Measurements from ENCODE around the gene XPO6. TPM values are rescaled to one million over a fixed set of nuclear protein-coding genes. Genes with fewer than 3 reads are reported as not detected.

XPO6 gene
- polyA plus RNA-seq, 1 donor (not counting 4 experiments of a cell fraction or from before 2014, with no cell fraction given) = 127 TPM

DNA sequence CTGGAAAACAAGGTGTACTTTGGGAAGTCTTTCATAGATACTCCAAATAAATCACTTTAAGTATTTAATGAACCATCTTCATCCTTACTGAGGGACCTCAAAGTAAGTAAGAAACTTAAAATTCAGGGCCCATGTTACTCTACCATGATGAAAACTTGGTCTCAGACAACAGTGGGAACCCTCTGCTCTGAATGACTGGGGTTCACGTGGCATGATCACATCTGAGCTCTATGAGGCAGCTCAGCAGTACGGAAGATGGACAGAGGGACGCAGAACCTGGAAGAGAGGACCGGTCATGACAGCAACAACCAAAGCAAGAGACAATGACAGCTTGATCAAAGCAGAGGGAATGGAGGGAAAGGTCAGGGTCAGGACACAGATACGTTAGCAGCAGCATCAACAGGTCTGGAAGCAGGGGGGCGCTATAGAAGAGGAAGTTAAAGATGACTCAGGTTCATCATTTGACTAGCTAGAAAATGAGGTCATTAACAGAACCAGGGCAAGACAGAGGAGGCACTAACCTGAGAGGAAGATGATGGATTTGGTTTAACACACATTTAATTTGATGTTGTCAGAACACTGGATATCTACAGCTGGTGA is 9.5 kb downstream of the XPO6 start:
- Histone ChIP-seq H3K4me1 (ENCODE audit: control insufficient read depth, extremely low read depth, insufficient read depth, low read length) (peaks cover 6% of the 10 kb centered on the region), H4K20me1 (ENCODE audit: control insufficient read depth, extremely low read depth, insufficient read depth, low read length) (peaks cover 31% of the 10 kb centered on the region), H3K4me3 (ENCODE audit: control insufficient read depth in 2 of 3, extremely low read depth in 1 of 3, insufficient read depth in 2 of 3, low read depth in 1 of 3, low read length in 3 of 3) (no peak overlapping the region), H2AFZ (ENCODE audit: control insufficient read depth, low read length) (no peak overlapping the region), H3K27ac (ENCODE audit: control insufficient read depth, insufficient read depth, low read length) (no peak overlapping the region), H3K9ac (ENCODE audit: control insufficient read depth, extremely low read depth, insufficient read depth, low read length) (no peak overlapping the region), H3K4me2 (ENCODE audit: control insufficient read depth, extremely low read depth, insufficient read depth, low read depth, low read length) (no peak overlapping the region), H3K9me3 (ENCODE audit: control insufficient read depth, low read depth, low read length) (no peaks in the 10 kb centered on the region), H3K79me2 (ENCODE audit: control insufficient read depth, insufficient read depth, low read length) (peaks cover 92% of the 10 kb centered on the region), H3K36me3 (ENCODE audit: control insufficient read depth in 2 of 2, extremely low read depth in 1 of 2, insufficient read depth in 2 of 2, low read length in 2 of 2) (peaks cover 25 to 46% of the 10 kb centered on the region in 2 experiments), H3K9me1 (ENCODE audit: control insufficient read depth, extremely low read depth, insufficient read depth, low read length) (peaks cover 4% of the 10 kb centered on the region), H3K27me3 (ENCODE audit: control insufficient read depth, extremely low read depth, insufficient read depth, low read length) (no peaks in the 10 kb centered on the region)
- dilution Hi-C loops (cut with MboI; ENCODE audit: extremely low pct_ligation_motif_present, low sequenced_read_pairs) = no loop called here
- FAIRE-seq = no peak
- TF ChIP-seq, protein P1, sequence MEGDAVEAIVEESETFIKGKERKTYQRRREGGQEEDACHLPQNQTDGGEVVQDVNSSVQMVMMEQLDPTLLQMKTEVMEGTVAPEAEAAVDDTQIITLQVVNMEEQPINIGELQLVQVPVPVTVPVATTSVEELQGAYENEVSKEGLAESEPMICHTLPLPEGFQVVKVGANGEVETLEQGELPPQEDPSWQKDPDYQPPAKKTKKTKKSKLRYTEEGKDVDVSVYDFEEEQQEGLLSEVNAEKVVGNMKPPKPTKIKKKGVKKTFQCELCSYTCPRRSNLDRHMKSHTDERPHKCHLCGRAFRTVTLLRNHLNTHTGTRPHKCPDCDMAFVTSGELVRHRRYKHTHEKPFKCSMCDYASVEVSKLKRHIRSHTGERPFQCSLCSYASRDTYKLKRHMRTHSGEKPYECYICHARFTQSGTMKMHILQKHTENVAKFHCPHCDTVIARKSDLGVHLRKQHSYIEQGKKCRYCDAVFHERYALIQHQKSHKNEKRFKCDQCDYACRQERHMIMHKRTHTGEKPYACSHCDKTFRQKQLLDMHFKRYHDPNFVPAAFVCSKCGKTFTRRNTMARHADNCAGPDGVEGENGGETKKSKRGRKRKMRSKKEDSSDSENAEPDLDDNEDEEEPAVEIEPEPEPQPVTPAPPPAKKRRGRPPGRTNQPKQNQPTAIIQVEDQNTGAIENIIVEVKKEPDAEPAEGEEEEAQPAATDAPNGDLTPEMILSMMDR (optimal IDR thresholded peaks at IDR 0.05 in 1 of 3, IDR thresholded peaks at IDR 0.05 in 1 of 3, conservative IDR thresholded peaks at IDR 0.05 in 1 of 3; ENCODE audit: extremely low read depth in 1 of 3, insufficient read depth in 2 of 3, low read length in 3 of 3) = peak; percentile 13 to 20 (median 14)
- TF ChIP-seq EZH2 (IDR thresholded peaks at IDR 0.05; ENCODE audit: low read length) = no peak
- no peak for DNase-seq (ENCODE audit: low read depth, low spot score)

DNA sequence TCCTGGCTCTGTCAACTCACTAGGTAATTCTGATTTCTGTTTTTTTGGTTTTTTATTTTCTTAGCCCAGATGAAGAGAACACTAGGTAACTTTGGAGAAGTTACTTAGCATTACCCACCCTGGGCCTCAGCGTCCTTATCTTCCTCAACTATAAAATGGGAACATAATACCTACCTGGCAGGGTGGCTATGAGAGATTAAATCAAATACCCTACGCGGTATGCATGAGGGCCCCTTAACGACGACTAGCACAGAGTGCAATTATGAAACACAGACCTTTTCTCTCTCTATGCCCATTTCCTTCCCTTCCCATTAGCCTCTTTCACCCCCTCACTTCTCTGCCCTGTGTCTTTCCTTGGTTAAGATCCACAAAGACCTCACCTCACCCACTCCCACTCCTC is 11.1 kb downstream of the XPO6 start:
- Histone ChIP-seq H2AFZ (ENCODE audit: control insufficient read depth, low read length) (no peak overlapping the region), H4K20me1 (ENCODE audit: control insufficient read depth, extremely low read depth, insufficient read depth, low read length) (peaks cover 28% of the 10 kb centered on the region), H3K4me2 (ENCODE audit: control insufficient read depth, extremely low read depth, insufficient read depth, low read depth, low read length) (no peak overlapping the region), H3K27me3 (ENCODE audit: control insufficient read depth, extremely low read depth, insufficient read depth, low read length) (no peaks in the 10 kb centered on the region), H3K9ac (ENCODE audit: control insufficient read depth, extremely low read depth, insufficient read depth, low read length) (no peak overlapping the region), H3K79me2 (ENCODE audit: control insufficient read depth, insufficient read depth, low read length) (peaks cover 93% of the 10 kb centered on the region), H3K4me3 (ENCODE audit: control insufficient read depth in 2 of 3, extremely low read depth in 1 of 3, insufficient read depth in 2 of 3, low read depth in 1 of 3, low read length in 3 of 3) (no peak overlapping the region), H3K9me3 (ENCODE audit: control insufficient read depth, low read depth, low read length) (no peaks in the 10 kb centered on the region), H3K9me1 (ENCODE audit: control insufficient read depth, extremely low read depth, insufficient read depth, low read length) (peaks cover 4% of the 10 kb centered on the region), H3K4me1 (ENCODE audit: control insufficient read depth, extremely low read depth, insufficient read depth, low read length) (peaks cover 6% of the 10 kb centered on the region), H3K27ac (ENCODE audit: control insufficient read depth, insufficient read depth, low read length) (no peak overlapping the region), H3K36me3 (ENCODE audit: control insufficient read depth in 2 of 2, extremely low read depth in 1 of 2, insufficient read depth in 2 of 2, low read length in 2 of 2) (peaks cover 23 to 43% of the 10 kb centered on the region in 2 experiments)
- no peak for TF ChIP-seq EZH2 (IDR thresholded peaks at IDR 0.05; ENCODE audit: low read length)
- TF ChIP-seq, protein P1 (optimal IDR thresholded peaks at IDR 0.05 in 1 of 3, IDR thresholded peaks at IDR 0.05 in 1 of 3, conservative IDR thresholded peaks at IDR 0.05 in 1 of 3; ENCODE audit: extremely low read depth in 1 of 3, insufficient read depth in 2 of 3, low read length in 3 of 3) = no peak
- dilution Hi-C loops (cut with MboI; ENCODE audit: extremely low pct_ligation_motif_present, low sequenced_read_pairs) = no loop called here
- DNase-seq (ENCODE audit: low read depth, low spot score) (no peak), FAIRE-seq (no peak)
